RWPE2 (cell line): ENCODE measurements around the gene PCDHGA6.
"Not testable (repeated sequence)": the region's sequence is repeated elsewhere in the genome, so short reads cannot be mapped to it uniquely, and the experiment has no call there.

ENCODE experiments used
- ATAC-seq: fragments of 200-7000 bp; cut with Tn5 transposase; 3 replicates; pipeline ENCODE4 v1.9.1; 2021; ENCODE audit warnings: low read depth
- DNase-seq: peaks from one replicate; pipeline ENCODE4 v3.0.0-alpha.2; 2020; ENCODE audit warnings: low spot score
- H3K27ac ChIP-seq: fragments of 450-650 bp; 2 replicates; pipeline ENCODE4 v1.5.1; 2017; ENCODE audit warnings: mild to moderate bottlenecking; ENCODE audit not compliant: poor library complexity, severe bottlenecking
- H3K27me3 ChIP-seq: fragments of 250-450 bp; sonication (Bioruptor Pico); 2 replicates; pipeline ENCODE4 v1.5.1; 2021; ENCODE audit warnings: mild to moderate bottlenecking, moderate library complexity; ENCODE audit not compliant: insufficient read depth, poor library complexity, severe bottlenecking
- H3K36me3 ChIP-seq: fragments of 250-450 bp; sonication (Bioruptor Pico); 2 replicates; pipeline ENCODE4 v1.5.1; 2020; ENCODE audit warnings: low read depth, mild to moderate bottlenecking, moderate library complexity
- H3K4me1 ChIP-seq: fragments of 250-450 bp; sonication (Bioruptor Pico); 2 replicates; pipeline ENCODE4 v1.5.1; 2021; ENCODE audit warnings: mild to moderate bottlenecking, moderate library complexity; ENCODE audit not compliant: insufficient read depth, poor library complexity, severe bottlenecking
- H3K4me3 ChIP-seq: fragments of 250-450 bp; sonication (Bioruptor Pico); 2 replicates; pipeline ENCODE4 v1.5.1; 2021; ENCODE audit warnings: mild to moderate bottlenecking, moderate library complexity; ENCODE audit not compliant: severe bottlenecking
- H3K9me3 ChIP-seq: fragments of 250-450 bp; sonication (Bioruptor Pico); 2 replicates; pipeline ENCODE4 v1.5.1; 2021; ENCODE audit warnings: mild to moderate bottlenecking, moderate library complexity; ENCODE audit not compliant: severe bottlenecking
- TF ChIP-seq, protein P1 (sequence below): fragments of 450-650 bp; IDR thresholded peaks from one replicate; pipeline ENCODE4 v1.5.1; 2017; ENCODE audit warnings: mild to moderate bottlenecking, moderate library complexity; ENCODE audit not compliant: poor library complexity, severe bottlenecking

The PCDHGA6 gene

DNA sequence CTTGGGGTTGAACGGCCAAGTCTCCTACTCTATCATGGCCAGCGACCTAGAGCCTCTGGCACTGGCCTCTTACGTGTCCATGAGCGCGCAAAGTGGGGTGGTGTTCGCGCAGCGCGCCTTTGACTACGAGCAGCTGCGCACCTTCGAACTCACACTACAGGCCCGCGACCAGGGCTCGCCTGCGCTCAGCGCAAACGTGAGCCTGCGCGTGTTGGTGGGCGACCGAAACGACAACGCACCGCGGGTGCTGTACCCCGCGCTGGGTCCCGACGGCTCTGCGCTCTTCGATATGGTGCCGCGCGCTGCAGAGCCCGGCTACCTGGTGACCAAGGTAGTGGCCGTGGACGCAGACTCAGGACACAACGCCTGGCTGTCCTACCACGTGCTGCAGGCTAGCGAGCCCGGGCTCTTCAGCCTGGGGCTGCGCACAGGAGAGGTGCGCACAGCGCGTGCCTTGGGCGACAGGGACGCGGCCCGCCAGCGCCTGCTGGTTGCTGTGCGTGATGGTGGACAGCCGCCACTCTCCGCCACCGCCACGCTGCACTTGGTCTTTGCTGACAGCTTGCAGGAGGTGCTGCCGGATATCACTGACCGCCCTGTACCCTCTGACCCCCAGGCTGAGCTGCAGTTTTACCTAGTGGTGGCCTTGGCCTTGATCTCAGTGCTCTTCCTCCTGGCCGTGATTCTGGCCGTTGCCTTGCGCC lies 26.0 kb downstream of the PCDHGA6 start:
- TF ChIP-seq, protein P1, sequence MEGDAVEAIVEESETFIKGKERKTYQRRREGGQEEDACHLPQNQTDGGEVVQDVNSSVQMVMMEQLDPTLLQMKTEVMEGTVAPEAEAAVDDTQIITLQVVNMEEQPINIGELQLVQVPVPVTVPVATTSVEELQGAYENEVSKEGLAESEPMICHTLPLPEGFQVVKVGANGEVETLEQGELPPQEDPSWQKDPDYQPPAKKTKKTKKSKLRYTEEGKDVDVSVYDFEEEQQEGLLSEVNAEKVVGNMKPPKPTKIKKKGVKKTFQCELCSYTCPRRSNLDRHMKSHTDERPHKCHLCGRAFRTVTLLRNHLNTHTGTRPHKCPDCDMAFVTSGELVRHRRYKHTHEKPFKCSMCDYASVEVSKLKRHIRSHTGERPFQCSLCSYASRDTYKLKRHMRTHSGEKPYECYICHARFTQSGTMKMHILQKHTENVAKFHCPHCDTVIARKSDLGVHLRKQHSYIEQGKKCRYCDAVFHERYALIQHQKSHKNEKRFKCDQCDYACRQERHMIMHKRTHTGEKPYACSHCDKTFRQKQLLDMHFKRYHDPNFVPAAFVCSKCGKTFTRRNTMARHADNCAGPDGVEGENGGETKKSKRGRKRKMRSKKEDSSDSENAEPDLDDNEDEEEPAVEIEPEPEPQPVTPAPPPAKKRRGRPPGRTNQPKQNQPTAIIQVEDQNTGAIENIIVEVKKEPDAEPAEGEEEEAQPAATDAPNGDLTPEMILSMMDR: no peak
- Histone ChIP-seq H3K27me3 (peaks cover 20% of the 10 kb centered on the region), H3K4me1 (no peaks in the 10 kb centered on the region), H3K27ac (no peak overlapping the region), H3K36me3 (peaks cover 14% of the 10 kb centered on the region), H3K9me3 (peaks cover 27% of the 10 kb centered on the region), H3K4me3 (no peak overlapping the region)
- no peak for DNase-seq
- ATAC-seq: no peak

DNA sequence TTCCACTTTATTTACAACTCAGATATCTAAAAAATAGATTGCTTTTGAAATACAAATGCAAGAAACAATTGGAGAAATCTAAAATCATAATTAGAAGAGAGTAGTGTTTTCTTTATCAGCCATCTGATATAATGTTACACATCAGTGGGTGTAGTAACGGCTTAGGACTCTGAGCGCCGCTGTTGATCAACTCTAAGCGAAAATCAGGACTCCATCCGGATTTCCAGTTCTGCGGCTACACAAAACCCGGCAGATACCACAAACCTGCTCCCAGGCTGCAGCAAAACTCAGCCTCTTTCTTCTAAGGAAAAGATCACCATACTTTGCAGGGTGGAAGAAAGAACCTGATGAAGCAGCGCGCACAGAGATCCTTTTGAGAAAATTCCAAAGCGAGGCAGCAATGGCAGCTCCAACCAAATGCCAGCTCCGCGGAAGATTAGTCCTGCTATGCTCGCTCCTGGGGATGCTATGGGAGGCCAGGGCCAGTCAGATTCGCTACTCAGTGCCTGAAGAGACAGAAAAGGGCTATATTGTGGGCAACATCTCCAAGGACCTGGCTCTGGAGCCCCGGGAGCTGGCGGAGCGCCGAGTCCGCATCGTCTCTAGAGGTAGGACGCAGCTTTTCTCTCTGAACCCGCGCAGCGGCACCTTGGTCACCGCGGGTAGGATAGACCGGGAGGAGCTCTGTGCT lies 29.0 kb downstream of the PCDHGA6 start, which contains the start of gene PCDHGA9:
Gene PCDHGA9 (plus strand): TSS at position 226 of the 691 bp plus-strand sequence. CDS start 175 bp downstream, at position 401.
- DNase-seq (no peak), ATAC-seq (peak; percentile 42; the same call in 1 of the 3 replicates)
- peaks cover 14% of the 10 kb centered on the region for H3K36me3 ChIP-seq
- peaks cover 31% of the 10 kb centered on the region for H3K9me3 ChIP-seq
- H3K27ac ChIP-seq: no peak within 1 kb of the TSS
- H3K27me3 ChIP-seq: peaks cover 16% of the 10 kb centered on the region
- peaks cover 3% of the 10 kb centered on the region for H3K4me1 ChIP-seq
- H3K4me3 ChIP-seq: peak within 1 kb of the TSS; percentile 20
- TF ChIP-seq, protein P1: peak; percentile 53

- TF ChIP-seq, protein P1: no peak
- no peak overlapping the region for H3K4me3 ChIP-seq
- DNase-seq (no peak), ATAC-seq (no peak)
- H3K9me3 ChIP-seq: peaks cover 33% of the 10 kb centered on the region
- H3K27ac ChIP-seq: no peak overlapping the region
- peaks cover 3% of the 10 kb centered on the region for H3K4me1 ChIP-seq
- peaks cover 16% of the 10 kb centered on the region for H3K27me3 ChIP-seq
- peaks cover 14% of the 10 kb centered on the region for H3K36me3 ChIP-seq
These were observed 29.7 kb downstream of the PCDHGA6 start for GRCh38 chr5:141403387-141403786.

- TF ChIP-seq, protein P1: peak; percentile 60
- Histone ChIP-seq H3K9me3 (peaks cover 21% of the 10 kb centered on the region), H3K4me3 (peak within 1 kb of the TSS; percentile 9)
- not testable (repeated sequence) for H3K4me1 ChIP-seq, H3K27me3 ChIP-seq, H3K36me3 ChIP-seq, H3K27ac ChIP-seq, DNase-seq
- peak; percentile 73; the same call in 2 of the 3 replicates for ATAC-seq
These were observed 34.3 kb downstream of the PCDHGA6 start, which contains the start of gene PCDHGB6 for GRCh38 chr5:141407790-141408505. Gene PCDHGB6, plus strand, starts transcription at chr5:141408021. Its CDS starts 182 bp downstream, at chr5:141408203.
